Activated effector memory CD4-positive, alpha-beta T cell treated with Interleukin-2 at 50 U/mL for 16 hours (primary cell): Measurements from ENCODE around the gene CKLF.
A peak's percentile ranks its signal among the peaks of the same experiment; 100 is the strongest.
"Not testable (repeated sequence)": the region's sequence is repeated elsewhere in the genome, so short reads cannot be mapped to it uniquely, and the experiment has no call there.

Source experiments
- DNase-seq: peaks from one replicate; pipeline ENCODE4 v3.0.0-alpha.2; 2020

The CKLF gene

GRCh38 chr16:66552286-66553177 is at the start of gene CKLF:
Gene CKLF, plus strand, starts transcription at chr16:66552576. Its CDS starts 140 bp downstream, at chr16:66552716.
- peak; percentile 91 for DNase-seq

- no peak for DNase-seq
These were observed 49.3 kb upstream of the CKLF start for GRCh38 chr16:66503030-66503429.

- no peak for DNase-seq
These were observed 48.8 kb upstream of the CKLF start for GRCh38 chr16:66503612-66504011.

GRCh38 chr16:66507731-66508239 is 44.6 kb upstream of the CKLF start:
- no peak for DNase-seq

- no peak for DNase-seq
These were observed 44.0 kb upstream of the CKLF start for GRCh38 chr16:66508248-66508913.

- DNase-seq, result no peak
These were observed 43.4 kb upstream of the CKLF start for GRCh38 chr16:66508914-66509496.

- no peak for DNase-seq
These were observed 42.8 kb upstream of the CKLF start for GRCh38 chr16:66509576-66509975.

- no peak for DNase-seq
These were observed 42.1 kb upstream of the CKLF start for GRCh38 chr16:66510298-66510697.

- no peak for DNase-seq
These were observed 41.4 kb upstream of the CKLF start for GRCh38 chr16:66510711-66511601.

- DNase-seq, result no peak
These were observed 40.6 kb upstream of the CKLF start for GRCh38 chr16:66511602-66512271.

- DNase-seq, result no peak
These were observed 39.9 kb upstream of the CKLF start for GRCh38 chr16:66512272-66513110.

GRCh38 chr16:66513111-66513723 is 39.2 kb upstream of the CKLF start:
- no peak for DNase-seq

- DNase-seq, result not testable (repeated sequence)
These were observed 38.0 kb upstream of the CKLF start for GRCh38 chr16:66514391-66514790.

- not testable (repeated sequence) for DNase-seq
These were observed 37.3 kb upstream of the CKLF start for GRCh38 chr16:66514980-66515595.

GRCh38 chr16:66515596-66516508 is 36.5 kb upstream of the CKLF start:
- no peak for DNase-seq

- DNase-seq, result no peak
These were observed 35.9 kb upstream of the CKLF start for GRCh38 chr16:66516509-66516807.

GRCh38 chr16:66516808-66517585 is 35.4 kb upstream of the CKLF start:
- peak; percentile 79 for DNase-seq

- no peak for DNase-seq
These were observed 34.7 kb upstream of the CKLF start for GRCh38 chr16:66517586-66518263.
